Testis (tissue), 2 donors: ENCODE data around the gene PAWR.

ENCODE experiments used
- POLR2A ChIP-seq: fragments of 450-650 bp; IDR thresholded peaks from one replicate; pipeline ENCODE4 v1.6.1; 2017; ENCODE audit warnings: antibody characterized with exemption, mild to moderate bottlenecking, moderate library complexity
- TF ChIP-seq, protein P1 (sequence below), 3 experiments: fragments of 450-650 bp in 2 of 3; fragments of 200-600 bp in 1 of 3; sonication (generic) in 1 of 3; IDR thresholded peaks; one replicate each; pipeline ENCODE4 v1.5.1; 2016 to 2019; ENCODE audit warnings: antibody characterized with exemption in 3 of 3, mild to moderate bottlenecking in 2 of 3, moderate library complexity in 1 of 3

GRCh38 chr12:79661629-79662028 is 29.1 kb downstream of the PAWR start:
- TF ChIP-seq, protein P1, sequence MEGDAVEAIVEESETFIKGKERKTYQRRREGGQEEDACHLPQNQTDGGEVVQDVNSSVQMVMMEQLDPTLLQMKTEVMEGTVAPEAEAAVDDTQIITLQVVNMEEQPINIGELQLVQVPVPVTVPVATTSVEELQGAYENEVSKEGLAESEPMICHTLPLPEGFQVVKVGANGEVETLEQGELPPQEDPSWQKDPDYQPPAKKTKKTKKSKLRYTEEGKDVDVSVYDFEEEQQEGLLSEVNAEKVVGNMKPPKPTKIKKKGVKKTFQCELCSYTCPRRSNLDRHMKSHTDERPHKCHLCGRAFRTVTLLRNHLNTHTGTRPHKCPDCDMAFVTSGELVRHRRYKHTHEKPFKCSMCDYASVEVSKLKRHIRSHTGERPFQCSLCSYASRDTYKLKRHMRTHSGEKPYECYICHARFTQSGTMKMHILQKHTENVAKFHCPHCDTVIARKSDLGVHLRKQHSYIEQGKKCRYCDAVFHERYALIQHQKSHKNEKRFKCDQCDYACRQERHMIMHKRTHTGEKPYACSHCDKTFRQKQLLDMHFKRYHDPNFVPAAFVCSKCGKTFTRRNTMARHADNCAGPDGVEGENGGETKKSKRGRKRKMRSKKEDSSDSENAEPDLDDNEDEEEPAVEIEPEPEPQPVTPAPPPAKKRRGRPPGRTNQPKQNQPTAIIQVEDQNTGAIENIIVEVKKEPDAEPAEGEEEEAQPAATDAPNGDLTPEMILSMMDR (IDR thresholded peaks at IDR 0.05): no peak
- no peak for TF ChIP-seq POLR2A
